Stomach (tissue), 9 donors: ENCODE results near the gene ASMT. TPM values are rescaled to one million over a fixed set of nuclear protein-coding genes. Genes with fewer than 3 reads are reported as not detected.
A peak's percentile ranks its signal among the peaks of the same experiment; 100 is the strongest.

Source experiments
- DNase-seq, 2 donors: peaks; one replicate each; pipeline versions ENCODE4 v3.0.0 to v3.0.0-alpha.2; 2013 to 2019
- H3K27ac ChIP-seq, 5 donors: fragments of 200-600 bp in 4 of 5; sonication (generic) in 4 of 5; one replicate each; pipeline ENCODE4 v1.5.1; 2013 to 2019; ENCODE audit warnings: mild to moderate bottlenecking in 1 of 5, moderate library complexity in 1 of 5
- H3K27me3 ChIP-seq, 3 donors: fragments of 200-600 bp; sonication (generic); one replicate each; pipeline ENCODE4 v1.5.1; 2017 to 2019; ENCODE audit warnings: mixed run types in 1 of 3
- H3K36me3 ChIP-seq, 4 donors: fragments of 200-600 bp; sonication (generic); 1 replicate in 3 of 4; 2 replicates in 1 of 4; pipeline ENCODE4 v1.5.1; 2016 to 2019
- H3K4me1 ChIP-seq, 4 donors: fragments of 200-600 bp; sonication (generic); one replicate each; pipeline ENCODE4 v1.5.1; 2016 to 2019
- H3K4me3 ChIP-seq, 4 donors: fragments of 200-600 bp; sonication (generic) in 3 of 4; one replicate each; pipeline ENCODE4 v1.5.1; 2016 to 2019; ENCODE audit warnings: mild to moderate bottlenecking in 1 of 4
- H3K9me3 ChIP-seq, 4 donors: fragments of 200-600 bp; sonication (generic); one replicate each; pipeline ENCODE4 v1.5.1; 2016 to 2019
- EP300 ChIP-seq: sonication (generic); formaldehyde crosslinking; IDR thresholded peaks from one replicate; pipeline ENCODE4 v1.6.1; 2017; ENCODE audit warnings: antibody characterized with exemption
- POLR2A ChIP-seq, 4 donors: fragments of 450-650 bp; IDR thresholded peaks; one replicate each; pipeline ENCODE4 v1.6.1; 2016; ENCODE audit warnings: antibody characterized with exemption in 4 of 4, control low read depth in 2 of 4, mild to moderate bottlenecking in 1 of 4, moderate library complexity in 1 of 4
- POLR2AphosphoS5 ChIP-seq, 3 donors: sonication (generic); formaldehyde crosslinking; IDR thresholded peaks; one replicate each; pipeline ENCODE4 v1.6.1; 2016; ENCODE audit warnings: antibody characterized with exemption in 3 of 3
- WGBS, 5 donors: extraction: QIAGEN DNeasy Blood & Tissue Kit in 3 of 5; methylation state at CpG; one replicate each; pipeline versions ENCODE4 v1.1.5 to v1.1.7; 2013 to 2018; 5-methylcytosine and 5-hydroxymethylcytosine counted together
- intact Hi-C: fragments of 100-400 bp; cut with DNase I; formaldehyde crosslinking; loops from one replicate; pipeline ENCODE4 v1.15.1; 2023; ENCODE audit warnings: low total_unique reads
- polyA plus RNA-seq, 3 donors: library from polyadenylated mRNA; stranded (reverse); fragments of 200-250 nt; gene quantifications; one replicate each; pipeline ENCODE4 v1.2.3, GENCODE V29; 2013
- total RNA-seq, 5 donors: library from RNA; depleted of rRNA; stranded (reverse); fragments of >200 nt; gene quantifications; one replicate each; pipeline versions ENCODE4 v1.1.0 to v1.2.3, GENCODE V29; 2014 to 2016
- TF ChIP-seq, protein P1 (sequence below), 7 experiments: fragments of 450-650 bp in 4 of 7; fragments of 200-600 bp in 3 of 7; sonication (generic) in 3 of 7; IDR thresholded peaks; one replicate each; pipeline ENCODE4 v1.5.1; 2016 to 2019; ENCODE audit warnings: antibody characterized with exemption in 7 of 7, control low read depth in 2 of 7, mild to moderate bottlenecking in 1 of 7
- donor health status: healthy with polysubstance abuse.
- donor health status: Bipolar disorder and iron deficiency.
- donor health status: healthy.

The ASMT gene
- total and polyA plus RNA-seq, 8 donors: 0.43 TPM; not detected in 7

DNA sequence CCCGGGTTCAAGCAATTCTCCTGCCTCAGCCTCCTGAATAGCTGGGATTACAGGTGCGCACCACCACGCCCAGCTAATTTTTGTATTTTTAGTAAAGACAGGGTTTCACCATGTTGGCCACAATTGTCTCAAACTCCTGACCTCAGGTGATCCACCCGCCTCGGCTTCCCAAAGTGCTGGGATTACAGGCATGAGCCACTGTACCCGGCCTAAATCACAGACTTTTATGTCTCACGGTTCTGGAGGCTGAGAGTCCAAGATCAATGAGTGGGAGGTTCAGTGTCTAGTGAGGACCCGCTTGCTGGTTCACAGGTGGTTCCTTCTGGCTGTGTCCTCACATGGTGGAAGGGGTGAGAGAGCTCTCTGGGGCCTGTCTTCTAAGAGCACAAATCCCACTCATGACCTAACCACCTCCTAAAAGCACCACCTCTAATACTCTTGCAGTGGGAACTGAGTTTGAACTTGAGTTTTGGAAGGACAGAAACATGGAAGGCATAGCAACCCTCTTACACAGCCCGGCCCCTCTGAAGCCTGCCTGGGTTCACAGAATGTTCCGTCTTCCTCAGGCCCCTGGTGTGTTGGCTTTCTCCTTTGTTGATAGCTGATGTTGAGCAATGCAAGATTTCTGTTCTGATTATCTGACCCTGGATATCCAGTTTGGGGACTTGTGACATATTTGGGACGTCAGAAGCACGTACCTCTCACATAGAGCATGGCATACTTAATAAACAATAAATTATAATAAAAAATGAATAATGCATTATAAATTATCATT is 25.3 kb upstream of the ASMT start:
- no peak overlapping the region for H3K27ac ChIP-seq
- H3K4me3 ChIP-seq: no peak overlapping the region
- no peak for DNase-seq
- H3K9me3 ChIP-seq: no peaks in the 10 kb centered on the region
- H3K36me3 ChIP-seq: peaks cover 12 to 13% (median 12%) of the 10 kb centered on the region in 4 donors
- H3K4me1 ChIP-seq: peaks cover 21 to 32% (median 27%) of the 10 kb centered on the region in 4 donors
- intact Hi-C loops: loop anchor here (5.0 kb wide), 1 partner anchor 132 kb away; no protein-coding TSS in a partner anchor
- TF ChIP-seq, protein P1, sequence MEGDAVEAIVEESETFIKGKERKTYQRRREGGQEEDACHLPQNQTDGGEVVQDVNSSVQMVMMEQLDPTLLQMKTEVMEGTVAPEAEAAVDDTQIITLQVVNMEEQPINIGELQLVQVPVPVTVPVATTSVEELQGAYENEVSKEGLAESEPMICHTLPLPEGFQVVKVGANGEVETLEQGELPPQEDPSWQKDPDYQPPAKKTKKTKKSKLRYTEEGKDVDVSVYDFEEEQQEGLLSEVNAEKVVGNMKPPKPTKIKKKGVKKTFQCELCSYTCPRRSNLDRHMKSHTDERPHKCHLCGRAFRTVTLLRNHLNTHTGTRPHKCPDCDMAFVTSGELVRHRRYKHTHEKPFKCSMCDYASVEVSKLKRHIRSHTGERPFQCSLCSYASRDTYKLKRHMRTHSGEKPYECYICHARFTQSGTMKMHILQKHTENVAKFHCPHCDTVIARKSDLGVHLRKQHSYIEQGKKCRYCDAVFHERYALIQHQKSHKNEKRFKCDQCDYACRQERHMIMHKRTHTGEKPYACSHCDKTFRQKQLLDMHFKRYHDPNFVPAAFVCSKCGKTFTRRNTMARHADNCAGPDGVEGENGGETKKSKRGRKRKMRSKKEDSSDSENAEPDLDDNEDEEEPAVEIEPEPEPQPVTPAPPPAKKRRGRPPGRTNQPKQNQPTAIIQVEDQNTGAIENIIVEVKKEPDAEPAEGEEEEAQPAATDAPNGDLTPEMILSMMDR (IDR thresholded peaks at IDR 0.05): no peak
- no peak for TF ChIP-seq POLR2AphosphoS5 (IDR thresholded peaks at IDR 0.05)
- no peak for TF ChIP-seq EP300
- TF ChIP-seq POLR2A (IDR thresholded peaks at IDR 0.05): no peak
- WGBS, 5 donors: 86 to 88% (median 86%) methylated on average over 11 to 12 of the region's 12 CpGs
- no peaks in the 10 kb centered on the region for H3K27me3 ChIP-seq

DNA sequence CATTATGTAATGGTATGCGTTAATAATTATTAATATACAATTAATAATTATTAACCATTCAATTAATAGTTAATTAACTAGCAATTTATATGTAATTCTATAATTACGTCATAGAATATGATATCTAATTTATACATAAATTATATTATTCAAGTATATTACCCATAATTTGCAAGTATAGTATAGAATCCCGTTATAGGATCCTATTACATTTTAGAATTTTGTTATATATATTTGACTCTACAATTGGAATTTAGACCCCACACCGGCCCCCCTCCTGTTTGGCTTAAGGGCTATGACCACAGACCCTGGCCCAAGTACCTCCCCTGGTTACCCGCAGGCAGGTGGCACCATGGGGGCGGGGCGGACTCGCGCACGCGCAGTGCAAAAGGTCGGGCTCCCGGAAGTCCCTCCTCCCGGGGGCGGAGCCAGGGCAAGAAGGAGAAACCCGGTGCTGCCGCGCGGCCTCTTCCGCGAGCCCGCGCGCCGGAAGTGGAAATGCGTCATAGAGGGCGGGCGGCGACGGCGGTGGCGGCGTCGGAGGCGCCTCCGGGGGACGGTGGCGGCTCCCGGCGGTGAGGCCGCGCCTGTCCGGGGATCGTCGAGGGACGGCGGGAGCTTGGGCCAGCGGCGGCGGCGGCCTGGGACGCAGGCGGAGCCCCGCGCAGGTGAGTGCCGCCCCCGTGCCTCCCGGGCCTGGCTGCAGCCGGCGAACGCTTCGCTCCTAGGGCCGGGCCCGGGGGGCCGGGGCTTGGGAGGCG is 23.6 kb upstream of the ASMT start, which contains the start of gene AKAP17A:
AKAP17A (plus strand) TSS at position 503 of the 761 bp plus-strand sequence. CDS start 1,859 bp downstream, outside the sequence.
- H3K4me1 ChIP-seq: peaks cover 21 to 46% (median 32%) of the 10 kb centered on the region in 4 donors
- TF ChIP-seq, protein P1 (IDR thresholded peaks at IDR 0.05): peak in 2 of 7 experiments; percentile 26 to 37
- TF ChIP-seq EP300 (no peak), POLR2A (IDR thresholded peaks at IDR 0.05) (peak in 1 of 4 donors; percentile 14), POLR2AphosphoS5 (IDR thresholded peaks at IDR 0.05) (peak; percentile 59 to 93 (median 83))
- intact Hi-C loops: loop anchor here (5.0 kb wide), 1 partner anchor 134 kb away; no protein-coding TSS in a partner anchor

DNA sequence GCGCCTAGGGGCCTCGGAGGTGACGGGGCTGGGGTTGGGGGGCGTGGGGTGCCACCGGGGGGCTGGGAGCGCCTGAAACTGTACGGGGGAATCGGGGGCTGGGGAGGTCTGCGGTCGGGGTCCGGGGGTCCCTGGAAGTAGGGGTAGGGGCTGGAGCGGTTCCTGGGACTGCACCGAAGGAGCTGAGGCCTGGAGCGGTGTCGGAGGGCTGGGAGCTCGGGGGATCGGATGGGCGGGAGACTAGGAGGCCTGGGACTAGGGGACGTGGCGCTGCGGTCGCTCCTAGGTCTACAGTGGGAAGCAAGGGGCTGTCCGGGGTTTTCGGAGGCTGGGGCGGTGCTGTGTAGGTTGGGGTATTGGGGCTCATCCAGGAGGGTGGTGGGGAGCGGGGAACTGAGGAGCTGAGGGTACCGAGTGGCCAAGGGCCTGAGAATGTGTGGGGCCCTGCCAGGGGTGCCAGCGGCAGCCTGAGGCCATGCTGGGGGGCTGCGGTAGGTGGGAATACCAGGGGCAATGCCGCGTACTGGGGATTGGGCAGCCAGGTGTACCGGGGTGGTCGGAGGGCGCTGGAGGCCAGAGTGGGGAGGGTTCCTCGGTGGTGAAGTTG is 22.9 kb upstream of the ASMT start:
- peak; percentile 25 to 43 for DNase-seq
- H3K9me3 ChIP-seq: no peaks in the 10 kb centered on the region
- intact Hi-C loops: loop anchor here (5.0 kb wide), 1 partner anchor 135 kb away; no protein-coding TSS in a partner anchor
- peaks cover 31 to 37% (median 34%) of the 10 kb centered on the region in 4 donors for H3K36me3 ChIP-seq
- peak overlapping the region; percentile 84 to 97 (median 92) for H3K27ac ChIP-seq
- no peaks in the 10 kb centered on the region for H3K27me3 ChIP-seq
- peaks cover 21 to 46% (median 32%) of the 10 kb centered on the region in 4 donors for H3K4me1 ChIP-seq
- TF ChIP-seq, protein P1 (IDR thresholded peaks at IDR 0.05): no peak
- TF ChIP-seq EP300 (no peak), POLR2AphosphoS5 (IDR thresholded peaks at IDR 0.05) (no peak), POLR2A (IDR thresholded peaks at IDR 0.05) (no peak)
- H3K4me3 ChIP-seq: peak overlapping the region; percentile 93 to 99 (median 98)
- WGBS, 5 donors: 0 to 3% (median 1%) methylated on average over 28 to 35 of the region's 35 CpGs

More for the DNA sequence above, 23.6 kb upstream of the ASMT start, which contains the start of gene AKAP17A:
- DNase-seq: peak; percentile 96 to 98
- no peaks in the 10 kb centered on the region for H3K9me3 ChIP-seq
- 2 to 6% (median 3%) methylated on average over 11 to 66 of the region's 66 CpGs for WGBS, 5 donors
- H3K27me3 ChIP-seq: no peaks in the 10 kb centered on the region
- H3K4me3 ChIP-seq: peak within 1 kb of the TSS; percentile 93 to 99 (median 98)
- peaks cover 29 to 30% (median 30%) of the 10 kb centered on the region in 4 donors for H3K36me3 ChIP-seq
- H3K27ac ChIP-seq: peak within 1 kb of the TSS; percentile 84 to 97 (median 92)
